Measurements from ENCODE around the gene OOEP.

The OOEP gene

DNA sequence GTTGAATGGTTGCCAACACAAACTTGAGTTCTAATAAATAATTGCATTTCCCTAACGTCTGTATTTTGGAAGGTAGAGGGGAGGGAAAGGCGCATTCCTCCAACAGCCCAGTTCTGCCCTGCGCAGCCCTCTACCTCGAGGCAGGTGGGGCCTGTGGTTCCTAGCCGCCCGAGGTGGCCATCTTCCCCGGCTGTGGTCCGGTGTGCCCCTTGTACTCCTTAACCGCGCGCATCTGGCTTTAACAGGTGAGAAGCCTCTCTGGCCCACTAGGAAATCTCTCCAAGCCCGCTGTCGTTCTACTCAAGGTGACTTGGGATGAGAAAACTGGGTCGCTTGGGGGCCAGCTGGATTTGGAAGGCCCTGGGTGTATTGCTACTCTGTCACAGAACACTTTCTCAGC, 5.6 kb downstream of the OOEP start:
- DNase-seq: no peak

GRCh38 chr6:73363537-73363875, 6.2 kb downstream of the OOEP start:
- no peak for DNase-seq

GRCh38 chr6:73362869-73363536, 6.7 kb downstream of the OOEP start:
- no peak for DNase-seq

- no peak for DNase-seq
Measured at GRCh38 chr6:73362358-73362757, 7.3 kb downstream of the OOEP start, which contains the start of gene KHDC3L. Gene KHDC3L (plus strand): TSS chr6:73362658. CDS start chr6:73362730, 72 bp downstream.

- DNase-seq: no peak
Measured at GRCh38 chr6:73353636-73354593, 15.8 kb downstream of the OOEP start, which contains the start of gene DPPA5. Gene DPPA5 (minus strand): TSS chr6:73354276. CDS start chr6:73354225, 51 bp downstream.

DNA sequence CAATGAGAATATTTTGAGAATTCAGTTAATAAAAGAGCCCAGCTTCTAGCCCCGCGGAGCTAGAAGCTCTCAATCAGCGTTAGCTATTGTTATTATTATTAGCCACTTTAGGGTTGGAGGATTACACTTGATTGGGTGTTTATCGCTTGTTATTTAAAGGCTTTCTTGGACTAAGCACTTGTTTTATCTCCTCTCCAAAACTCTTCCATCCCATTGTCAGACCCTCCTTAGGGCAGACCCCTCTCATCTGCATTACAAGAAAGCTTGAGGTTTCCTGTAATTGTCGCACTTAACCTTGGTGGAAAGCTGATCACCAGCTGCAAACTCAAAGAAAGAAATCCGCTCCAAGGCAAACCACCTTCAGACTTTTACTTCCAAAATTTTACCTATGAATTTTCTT, 20.4 kb downstream of the OOEP start:
- no peak for DNase-seq

GRCh38 chr6:73348550-73349204, 21.0 kb downstream of the OOEP start:
- DNase-seq: no peak

DNA sequence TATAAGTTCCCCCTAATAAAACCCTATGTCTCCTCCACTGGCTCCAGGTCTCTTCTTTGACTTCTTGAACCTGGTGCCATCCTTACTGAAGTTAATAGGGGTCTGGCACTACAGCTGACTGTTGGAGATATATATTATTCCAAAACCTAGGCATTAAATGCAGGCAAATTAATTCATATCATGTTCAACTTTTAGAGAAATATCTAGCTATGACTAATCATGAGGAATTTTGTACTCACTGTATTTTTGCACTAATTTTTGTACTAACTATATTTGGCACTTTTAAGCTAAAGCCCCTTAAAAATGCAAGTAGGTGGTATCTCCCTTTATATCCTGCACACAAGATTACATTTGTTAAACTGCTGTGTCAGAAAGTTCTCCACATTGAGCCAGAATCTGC, 26.5 kb downstream of the OOEP start:
- DNase-seq: no peak

- DNase-seq: no peak
Measured at GRCh38 chr6:73342174-73342573, 27.5 kb downstream of the OOEP start.

DNA sequence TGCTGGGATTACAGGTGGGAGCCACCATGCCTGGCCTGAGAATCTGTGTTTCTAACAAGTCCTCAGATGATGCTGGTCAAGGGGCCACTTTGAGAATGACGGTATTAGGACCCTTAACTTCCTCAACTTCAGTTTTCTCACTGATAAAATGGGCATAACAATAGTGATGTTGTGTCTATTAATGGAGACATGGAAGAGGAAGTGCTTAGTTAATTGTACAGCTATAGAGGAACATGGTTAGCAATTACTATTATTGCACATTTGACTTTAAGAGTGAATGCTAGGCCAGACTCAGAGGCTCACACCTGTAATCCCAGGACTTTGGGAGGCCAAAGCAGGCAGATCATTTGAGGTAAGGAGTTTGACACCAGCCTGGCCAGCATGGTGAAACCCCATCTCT, 28.4 kb downstream of the OOEP start:
- no peak for DNase-seq

- DNase-seq: no peak
Measured at GRCh38 chr6:73340048-73340447, 29.6 kb downstream of the OOEP start.

- DNase-seq: no peak
Measured at GRCh38 chr6:73339340-73339739, 30.4 kb downstream of the OOEP start.

- DNase-seq: no peak
Measured at GRCh38 chr6:73329201-73329600, 40.5 kb downstream of the OOEP start.

- no peak for DNase-seq
Measured at GRCh38 chr6:73328790-73329189, 40.9 kb downstream of the OOEP start.

DNA sequence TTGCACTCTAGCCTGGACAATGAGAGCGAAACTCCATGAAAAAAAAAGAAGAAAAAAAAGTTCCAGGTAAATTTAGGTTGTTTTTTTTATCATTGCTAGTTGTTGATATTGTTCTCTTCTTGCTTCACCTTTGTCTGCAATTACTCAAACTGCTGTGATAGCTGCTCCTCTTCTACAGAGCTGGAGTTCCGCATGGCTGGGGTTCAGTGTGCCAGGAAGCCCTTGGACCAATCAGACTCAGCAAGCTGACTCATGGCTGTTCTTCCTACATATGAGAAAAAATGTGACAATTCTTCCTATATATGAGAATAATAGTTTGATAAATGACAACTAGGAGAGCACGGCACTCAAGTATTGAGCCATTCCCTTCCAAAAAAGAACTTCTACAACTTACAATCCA, 44.0 kb downstream of the OOEP start:
- no peak for DNase-seq

- no peak for DNase-seq
Measured at GRCh38 chr6:73323323-73323722, 46.4 kb downstream of the OOEP start.
